ENCODE results near the gene ABCG5. TPM values are rescaled to one million over a fixed set of nuclear protein-coding genes. Genes with fewer than 3 reads are reported as not detected.

Gene ABCG5
- total RNA-seq, 2 experiments from 2014 or later, result not detected

- Mint-ChIP-seq H3K36me3 (no peaks in the 10 kb centered on the region), H3K4me3 (no peak overlapping the region), H3K27ac (no peak overlapping the region), H3K4me1 (ENCODE audit: low read depth) (no peaks in the 10 kb centered on the region), H3K27me3 (no peaks in the 10 kb centered on the region), H3K9me3 (no peaks in the 10 kb centered on the region)
- DNase-seq, result no peak
- intact Hi-C loops (cut with micrococcal nuclease), result no loop called here
- POLR2A ChIA-PET, result no interaction called here
- CTCF ChIA-PET, result interaction anchor here (3.1 kb wide), 1 partner anchor 38 kb away, joined by 9 read pairs; no protein-coding TSS in a partner anchor
Observed at GRCh38 chr2:43839776-43840564, 1.3 kb upstream of the ABCG5 start.

DNA sequence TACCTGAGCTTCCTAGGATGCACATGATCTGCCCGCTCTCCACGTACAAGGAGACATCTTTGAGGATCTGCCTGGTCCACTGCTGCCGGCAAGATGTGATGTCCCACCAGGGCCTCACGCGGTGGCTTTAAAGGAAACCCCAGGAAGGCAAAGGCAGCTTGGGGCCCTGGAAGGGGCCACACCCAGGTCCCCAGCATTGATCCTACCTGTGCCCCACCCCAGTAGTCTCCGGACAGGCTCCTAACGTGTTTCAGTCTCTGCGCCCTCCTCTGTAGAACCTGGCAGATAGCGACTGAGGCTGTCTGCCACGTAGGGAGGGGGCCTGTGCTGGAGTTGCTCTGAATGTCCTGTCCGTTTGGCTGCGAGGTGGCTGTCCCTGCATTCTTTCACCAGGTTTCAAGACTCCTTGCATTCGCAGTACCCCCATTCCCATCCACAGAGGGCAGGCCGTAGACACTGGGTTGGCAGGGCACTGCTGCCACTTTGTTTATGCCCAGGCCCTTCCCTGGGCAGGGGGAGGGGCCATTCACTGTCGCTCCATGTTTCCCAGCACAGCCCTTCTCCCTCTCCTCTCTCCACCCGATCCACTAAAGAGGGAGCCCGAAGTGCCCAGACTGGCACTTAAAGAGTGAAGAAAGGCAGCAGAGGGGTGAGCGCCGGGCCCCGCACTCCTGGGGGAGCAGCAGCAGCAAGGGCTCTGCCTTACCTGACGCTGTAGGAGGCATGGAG, 644 bp downstream of the ABCG5 start:
- Mint-ChIP-seq H3K4me1 (ENCODE audit: low read depth) (no peaks in the 10 kb centered on the region), H3K27me3 (peaks cover 4% of the 10 kb centered on the region), H3K36me3 (no peaks in the 10 kb centered on the region), H3K9me3 (no peaks in the 10 kb centered on the region), H3K4me3 (no peak overlapping the region), H3K27ac (no peak overlapping the region)
- DNase-seq, result no peak
- ChIA-PET POLR2A (no interaction called here), CTCF (no interaction called here)
- intact Hi-C loops (cut with micrococcal nuclease), result no loop called here

GRCh38 chr2:43837033-43837432, 1.6 kb downstream of the ABCG5 start:
- H3K9me3 Mint-ChIP-seq, result no peaks in the 10 kb centered on the region
- H3K4me1 Mint-ChIP-seq (ENCODE audit: low read depth), result no peaks in the 10 kb centered on the region
- peaks cover 4% of the 10 kb centered on the region for H3K27me3 Mint-ChIP-seq
- DNase-seq, result no peak
- H3K36me3 Mint-ChIP-seq, result no peaks in the 10 kb centered on the region
- POLR2A ChIA-PET, result no interaction called here
- no peak overlapping the region for H3K4me3 Mint-ChIP-seq
- intact Hi-C loops (cut with micrococcal nuclease), result no loop called here
- no peak overlapping the region for H3K27ac Mint-ChIP-seq
- CTCF ChIA-PET, result no interaction called here

- Mint-ChIP-seq H3K27me3 (peaks cover 16% of the 10 kb centered on the region), H3K4me3 (no peak overlapping the region), H3K9me3 (no peaks in the 10 kb centered on the region), H3K36me3 (no peaks in the 10 kb centered on the region), H3K27ac (no peak overlapping the region), H3K4me1 (ENCODE audit: low read depth) (peaks cover 4% of the 10 kb centered on the region)
- POLR2A ChIA-PET, result no interaction called here
- no peak for DNase-seq
- CTCF ChIA-PET, result no interaction called here
- intact Hi-C loops (cut with micrococcal nuclease), result no loop called here
Observed at GRCh38 chr2:43832457-43832856, 6.2 kb downstream of the ABCG5 start.

DNA sequence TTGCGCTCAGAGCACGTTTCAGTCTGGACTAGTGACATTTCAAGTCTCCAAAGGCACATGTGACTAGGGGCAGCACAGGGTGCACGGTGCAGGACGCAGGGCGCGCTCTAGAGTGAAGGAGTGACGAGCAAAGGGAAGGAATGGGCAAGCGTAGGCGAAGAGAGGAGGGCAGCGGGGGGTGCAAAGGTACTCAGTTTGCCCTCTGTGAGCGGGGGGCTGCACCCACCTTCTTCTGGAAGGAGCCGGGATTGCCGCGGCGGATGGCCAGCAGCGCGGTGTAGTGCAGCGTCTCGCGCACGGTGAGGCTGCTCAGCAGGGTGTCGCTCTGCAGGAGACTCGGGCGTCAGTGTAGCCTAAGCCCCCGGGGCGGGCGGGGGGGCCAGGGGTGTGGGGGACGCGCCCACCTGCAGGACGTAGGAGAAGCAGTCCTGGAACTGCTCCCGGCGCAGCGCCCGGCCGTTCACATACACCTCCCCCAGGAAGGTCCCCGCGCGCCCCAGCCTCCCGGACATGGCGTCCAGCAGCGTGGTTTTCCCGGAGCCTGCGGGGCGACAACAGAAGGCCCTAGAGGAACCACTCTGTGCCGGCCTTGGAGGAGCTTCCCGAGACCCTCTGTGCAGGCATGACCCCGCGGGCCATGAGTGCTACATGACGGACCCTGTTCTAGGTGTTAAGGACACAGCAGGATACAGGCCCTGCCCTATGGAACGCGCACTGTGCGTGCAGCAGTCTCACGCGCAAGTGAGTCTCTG, 6.9 kb downstream of the ABCG5 start:
- POLR2A ChIA-PET, result no interaction called here
- Mint-ChIP-seq H3K4me1 (ENCODE audit: low read depth) (peaks cover 4% of the 10 kb centered on the region), H3K27me3 (peaks cover 16% of the 10 kb centered on the region), H3K36me3 (no peaks in the 10 kb centered on the region), H3K4me3 (no peak overlapping the region), H3K27ac (no peak overlapping the region), H3K9me3 (no peaks in the 10 kb centered on the region)
- intact Hi-C loops (cut with micrococcal nuclease), result no loop called here
- DNase-seq, result no peak
- CTCF ChIA-PET, result no interaction called here

- H3K27ac Mint-ChIP-seq, result no peak overlapping the region
- peaks cover 32% of the 10 kb centered on the region for H3K27me3 Mint-ChIP-seq
- H3K9me3 Mint-ChIP-seq, result no peaks in the 10 kb centered on the region
- no peak for DNase-seq
- CTCF ChIA-PET, result no interaction called here
- no peak overlapping the region for H3K4me3 Mint-ChIP-seq
- POLR2A ChIA-PET, result no interaction called here
- intact Hi-C loops (cut with micrococcal nuclease), result no loop called here
- peaks cover 3% of the 10 kb centered on the region for H3K4me1 Mint-ChIP-seq (ENCODE audit: low read depth)
- no peaks in the 10 kb centered on the region for H3K36me3 Mint-ChIP-seq
Observed at GRCh38 chr2:43826305-43827250, 12.1 kb downstream of the ABCG5 start.

DNA sequence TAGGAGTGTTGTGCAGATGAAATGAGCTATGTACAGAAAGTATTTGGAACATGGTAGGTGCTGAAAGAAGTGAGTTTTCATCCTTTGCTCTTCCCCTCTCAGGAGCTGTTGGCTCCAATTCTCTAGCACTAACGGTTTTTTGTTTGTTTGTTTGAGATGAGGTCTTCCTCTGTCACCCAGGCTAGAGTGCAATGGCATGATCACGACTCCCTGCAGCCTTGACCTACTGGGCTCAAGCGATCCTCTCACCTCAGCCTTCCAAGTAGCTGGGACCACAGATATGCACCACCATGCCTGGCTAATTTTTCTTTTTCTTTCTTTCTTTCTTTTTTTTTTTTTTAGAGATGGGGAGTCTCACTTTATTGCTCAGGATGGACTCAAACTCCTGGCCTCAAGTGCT, 12.8 kb downstream of the ABCG5 start:
- CTCF ChIA-PET, result no interaction called here
- intact Hi-C loops (cut with micrococcal nuclease), result no loop called here
- no peak for DNase-seq
- Mint-ChIP-seq H3K9me3 (no peaks in the 10 kb centered on the region), H3K36me3 (no peaks in the 10 kb centered on the region), H3K27me3 (peaks cover 28% of the 10 kb centered on the region), H3K27ac (no peak overlapping the region), H3K4me1 (ENCODE audit: low read depth) (no peaks in the 10 kb centered on the region), H3K4me3 (no peak overlapping the region)
- POLR2A ChIA-PET, result no interaction called here

DNA sequence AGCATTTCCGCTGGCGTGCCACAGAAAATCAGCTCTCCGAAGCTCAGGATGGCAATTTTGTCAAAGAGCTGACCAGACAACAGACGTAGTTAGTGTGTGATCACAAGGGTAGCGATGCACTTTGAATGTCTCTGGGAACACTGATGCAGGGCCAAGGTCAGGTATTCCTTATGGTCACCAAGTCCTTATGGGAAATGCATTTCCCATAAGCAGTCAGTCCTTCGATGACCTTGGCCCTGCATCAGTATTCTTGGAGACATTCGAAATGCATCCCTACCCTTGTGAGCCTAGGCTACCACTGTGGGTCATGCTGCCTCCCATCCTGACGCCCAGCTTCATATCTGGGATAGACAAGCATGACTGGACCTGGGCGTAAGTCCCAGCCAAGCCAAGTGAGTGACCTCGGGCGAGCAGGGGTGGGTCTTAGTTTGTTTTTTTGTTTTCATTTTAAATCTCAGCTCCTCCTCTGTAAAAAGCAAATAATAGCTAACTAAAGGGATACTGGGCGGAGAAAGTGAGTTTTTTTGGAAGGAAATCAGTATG, 13.6 kb downstream of the ABCG5 start:
- H3K36me3 Mint-ChIP-seq, result no peaks in the 10 kb centered on the region
- H3K27ac Mint-ChIP-seq, result no peak overlapping the region
- H3K4me1 Mint-ChIP-seq (ENCODE audit: low read depth), result no peaks in the 10 kb centered on the region
- ChIA-PET CTCF (no interaction called here), POLR2A (no interaction called here)
- DNase-seq, result no peak
- H3K4me3 Mint-ChIP-seq, result no peak overlapping the region
- H3K9me3 Mint-ChIP-seq, result no peaks in the 10 kb centered on the region
- peaks cover 25% of the 10 kb centered on the region for H3K27me3 Mint-ChIP-seq
- intact Hi-C loops (cut with micrococcal nuclease), result no loop called here

DNA sequence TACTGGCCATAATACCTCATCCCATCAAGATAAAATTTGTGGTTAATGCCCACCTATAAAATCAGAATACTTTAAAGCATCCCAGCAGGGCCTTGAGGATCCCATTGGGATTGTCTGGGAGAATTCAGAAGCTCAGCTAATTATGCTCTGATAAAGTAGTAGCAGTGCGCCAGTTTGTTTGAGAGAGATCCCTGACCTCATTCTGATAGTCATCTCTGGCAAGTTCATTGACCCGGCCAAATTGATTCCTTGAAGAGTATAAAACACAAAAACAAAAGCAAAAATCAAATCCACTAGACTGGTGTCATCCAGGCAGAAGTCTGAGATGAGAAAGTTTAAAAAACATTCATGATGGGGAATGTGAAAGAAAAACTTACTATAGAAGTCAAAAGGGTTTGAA, 14.1 kb downstream of the ABCG5 start:
- Mint-ChIP-seq H3K27ac (no peak overlapping the region), H3K9me3 (no peaks in the 10 kb centered on the region), H3K27me3 (peaks cover 25% of the 10 kb centered on the region), H3K36me3 (no peaks in the 10 kb centered on the region), H3K4me1 (ENCODE audit: low read depth) (no peaks in the 10 kb centered on the region), H3K4me3 (no peak overlapping the region)
- POLR2A ChIA-PET, result no interaction called here
- CTCF ChIA-PET, result no interaction called here
- intact Hi-C loops (cut with micrococcal nuclease), result no loop called here
- DNase-seq, result no peak

DNA sequence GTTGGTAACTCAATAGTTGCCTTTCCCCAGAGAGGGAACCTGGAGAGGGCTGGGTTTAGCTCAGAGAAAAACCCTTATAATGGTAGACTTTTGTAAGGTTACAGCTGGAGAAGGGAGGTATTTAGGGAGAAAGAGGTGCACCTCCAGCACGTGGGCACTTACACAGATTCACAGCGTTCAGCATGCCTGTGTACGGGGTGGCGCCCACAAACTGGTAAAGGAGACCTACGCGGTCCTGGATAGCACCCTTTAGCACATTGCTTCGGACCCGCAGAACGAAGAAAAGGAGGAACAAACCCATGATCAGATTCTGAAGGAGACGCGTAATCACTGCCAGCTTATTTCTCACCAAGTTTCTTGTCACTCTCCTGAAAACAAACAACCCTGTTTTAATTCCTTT, 14.9 kb downstream of the ABCG5 start:
- Mint-ChIP-seq H3K27ac (no peak overlapping the region), H3K4me1 (ENCODE audit: low read depth) (no peaks in the 10 kb centered on the region), H3K4me3 (no peak overlapping the region), H3K9me3 (no peaks in the 10 kb centered on the region), H3K27me3 (peaks cover 25% of the 10 kb centered on the region), H3K36me3 (no peaks in the 10 kb centered on the region)
- no peak for DNase-seq
- ChIA-PET CTCF (no interaction called here), POLR2A (no interaction called here)
- intact Hi-C loops (cut with micrococcal nuclease), result no loop called here

DNA sequence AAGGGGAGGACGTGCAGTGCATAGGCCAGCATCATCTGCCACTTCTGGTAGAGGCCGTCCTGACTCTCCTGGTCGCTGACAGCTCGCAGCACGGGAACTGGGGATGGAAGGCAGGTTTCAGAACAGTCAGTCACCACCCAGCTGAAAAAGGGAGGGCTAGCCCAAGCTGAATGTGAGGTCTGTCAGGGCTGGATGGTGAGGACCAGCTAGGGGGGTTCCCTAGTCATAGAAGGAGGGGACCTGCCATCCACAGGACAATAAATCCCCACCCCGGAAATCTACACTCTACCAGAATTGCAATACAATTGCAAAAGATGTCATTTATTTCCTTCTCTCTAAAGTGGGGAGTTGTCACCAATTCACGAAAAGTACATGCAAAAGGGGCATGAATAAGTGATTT, 15.8 kb downstream of the ABCG5 start:
- ChIA-PET CTCF (no interaction called here), POLR2A (no interaction called here)
- no peaks in the 10 kb centered on the region for H3K36me3 Mint-ChIP-seq
- H3K27me3 Mint-ChIP-seq, result peaks cover 23% of the 10 kb centered on the region
- DNase-seq, result no peak
- H3K9me3 Mint-ChIP-seq, result no peaks in the 10 kb centered on the region
- no peak overlapping the region for H3K27ac Mint-ChIP-seq
- intact Hi-C loops (cut with micrococcal nuclease), result no loop called here
- no peak overlapping the region for H3K4me3 Mint-ChIP-seq
- H3K4me1 Mint-ChIP-seq (ENCODE audit: low read depth), result no peaks in the 10 kb centered on the region

Data from activated CD4-positive, alpha-beta memory T cell treated with anti-CD3 and anti-CD28 coated beads for 36 hours (primary cell).